ENCODE measurements around the gene NFATC3.
"Not testable (repeated sequence)": the region's sequence is repeated elsewhere in the genome, so short reads cannot be mapped to it uniquely, and the experiment has no call there.

The NFATC3 gene

DNA sequence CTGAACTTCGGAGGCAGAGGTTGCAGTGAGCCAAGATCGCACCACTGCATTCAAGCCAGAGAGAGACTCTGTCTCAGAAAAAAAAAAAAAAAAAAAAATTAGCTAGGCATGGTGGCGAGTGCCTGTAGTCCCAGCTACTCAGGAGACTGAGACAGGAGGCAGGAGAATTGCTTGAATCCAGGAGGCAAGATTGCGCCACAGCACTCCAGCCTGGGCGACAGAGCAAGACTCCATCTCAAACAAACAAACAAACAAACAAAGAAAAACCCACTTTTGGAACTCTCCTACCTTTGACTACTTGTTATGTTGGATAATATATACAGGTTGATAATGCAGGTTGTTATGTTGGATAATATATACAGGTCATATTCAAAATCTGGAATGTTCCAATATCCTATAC is 35.3 kb downstream of the NFATC3 start:
- DNase-seq: not testable (repeated sequence)

DNA sequence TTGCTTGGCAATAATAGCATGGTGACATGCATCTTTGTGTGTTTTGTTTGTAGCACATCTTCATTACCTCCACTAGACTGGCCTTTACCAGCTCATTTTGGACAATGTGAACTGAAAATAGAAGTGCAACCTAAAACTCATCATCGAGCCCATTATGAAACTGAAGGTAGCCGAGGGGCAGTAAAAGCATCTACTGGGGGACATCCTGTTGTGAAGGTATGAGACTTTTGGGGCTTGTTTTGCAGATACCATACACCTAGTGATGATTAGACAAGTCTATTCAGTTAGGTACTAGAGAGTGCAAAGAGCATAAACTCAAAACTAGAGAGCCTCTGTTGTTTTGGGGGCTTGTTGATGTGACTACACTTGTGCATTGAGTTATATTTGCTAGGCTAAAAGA is 41.2 kb downstream of the NFATC3 start:
- no peak for DNase-seq

DNA sequence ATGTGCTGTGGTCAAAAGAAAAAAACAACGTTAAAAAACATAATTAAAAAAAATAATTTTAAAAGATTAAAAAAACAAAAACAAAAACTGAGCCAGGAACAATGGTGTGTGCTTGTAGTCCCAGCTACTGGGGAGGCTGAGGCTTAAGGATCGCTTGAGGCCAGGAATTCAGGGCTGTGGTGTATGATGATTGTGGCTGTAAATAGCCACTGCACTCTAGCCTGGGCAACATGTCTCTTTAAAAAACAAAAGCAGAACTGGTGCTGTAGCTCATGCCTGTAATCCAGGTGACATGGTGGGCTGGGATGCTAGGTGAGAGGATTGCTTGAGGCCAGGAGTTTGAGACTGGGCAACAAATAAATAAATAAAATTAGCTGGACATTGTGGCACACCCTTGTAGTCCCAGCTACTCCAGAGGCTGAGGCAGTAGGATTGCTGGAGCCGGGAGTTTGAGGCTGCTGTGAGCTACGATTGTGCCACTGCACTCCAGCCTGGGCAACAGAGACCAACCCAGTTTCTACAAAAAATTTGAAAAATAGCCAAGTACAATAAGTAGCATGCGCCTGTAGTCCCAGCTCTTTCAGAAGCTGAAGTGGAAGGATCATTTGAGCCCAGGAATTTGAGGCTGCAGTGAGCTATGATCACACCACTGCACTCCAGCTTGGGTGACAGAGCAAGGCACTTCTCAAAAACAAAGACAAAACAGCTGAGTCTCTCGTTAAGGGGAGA is 43.6 kb downstream of the NFATC3 start:
- no peak for DNase-seq

DNA sequence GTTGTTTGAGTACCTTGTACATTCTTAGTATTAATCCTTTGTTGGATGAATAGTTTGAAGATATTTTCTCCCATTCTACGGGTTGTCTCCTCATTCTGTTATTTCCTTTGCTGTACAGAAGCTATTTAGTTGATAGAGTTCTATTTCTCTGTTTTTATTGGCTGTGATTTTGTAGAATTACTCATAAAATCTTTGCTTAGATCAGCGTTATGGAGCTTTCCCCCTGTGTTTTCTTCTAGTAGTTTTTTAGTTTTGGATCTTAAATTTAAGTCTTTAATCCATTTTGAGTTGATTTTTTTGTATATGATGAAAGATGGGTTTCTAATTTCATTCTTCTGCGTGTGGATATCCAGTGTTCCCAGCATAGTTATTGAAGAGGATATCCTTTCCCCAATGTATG is 45.4 kb downstream of the NFATC3 start:
- no peak for DNase-seq

DNA sequence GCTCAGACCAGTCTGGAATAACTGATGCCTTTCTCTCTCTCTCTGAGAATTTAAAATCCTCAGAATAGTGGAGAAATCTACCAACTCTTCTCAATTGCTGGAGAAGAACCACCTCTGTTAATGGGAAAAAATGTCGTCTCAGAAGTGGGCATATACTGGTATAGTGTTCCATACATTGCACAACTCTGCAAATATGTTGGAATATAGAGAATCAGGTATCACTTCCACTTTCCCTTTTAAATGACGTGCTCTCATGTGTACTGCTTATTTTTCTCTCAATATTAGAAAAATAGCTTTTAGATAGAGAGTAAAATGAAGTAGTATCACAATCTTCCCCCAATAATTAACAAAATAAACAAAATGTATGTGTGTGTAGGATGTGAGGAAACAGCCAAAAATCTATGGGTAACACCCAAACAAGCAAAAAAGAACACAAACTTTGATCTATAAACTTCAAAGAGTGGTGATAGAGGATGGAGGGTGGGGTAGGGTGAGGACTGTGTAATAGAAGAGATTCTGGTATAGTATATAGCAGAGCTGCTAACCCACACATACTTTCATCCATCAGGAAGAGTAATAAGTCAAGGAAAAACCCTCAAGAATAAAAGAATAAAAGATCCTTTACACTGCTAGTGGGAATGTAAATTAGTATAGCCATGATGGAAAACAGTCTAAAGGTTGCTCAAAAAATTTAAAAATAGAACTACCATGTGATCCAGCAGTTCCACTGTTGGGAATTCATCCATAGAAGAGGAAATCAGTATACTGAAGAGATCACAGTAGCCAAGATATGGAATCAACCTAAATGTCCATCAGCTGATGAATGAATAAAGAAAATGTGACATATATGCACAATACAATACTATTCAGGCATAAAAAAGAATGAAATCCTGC is 46.9 kb downstream of the NFATC3 start:
- DNase-seq: no peak

DNA sequence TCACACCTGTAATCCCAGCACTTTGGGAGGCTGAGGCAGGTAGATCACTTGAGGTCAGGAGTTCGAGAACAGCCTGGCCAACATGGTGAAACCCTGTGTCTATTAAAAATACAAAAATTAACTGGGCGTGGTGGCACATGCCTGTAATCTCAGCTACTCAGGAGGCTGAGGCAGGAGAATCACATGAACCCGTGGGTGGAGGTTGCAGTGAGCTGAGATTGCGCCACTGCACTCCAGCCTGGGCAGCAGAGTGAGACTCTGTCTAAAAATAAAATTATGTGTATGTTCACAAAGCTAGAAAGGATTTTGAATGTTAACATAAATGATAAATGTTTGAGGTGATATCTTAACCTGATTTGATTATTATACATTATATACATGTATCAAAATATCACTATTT is 47.8 kb downstream of the NFATC3 start:
- DNase-seq: not testable (repeated sequence)

DNA sequence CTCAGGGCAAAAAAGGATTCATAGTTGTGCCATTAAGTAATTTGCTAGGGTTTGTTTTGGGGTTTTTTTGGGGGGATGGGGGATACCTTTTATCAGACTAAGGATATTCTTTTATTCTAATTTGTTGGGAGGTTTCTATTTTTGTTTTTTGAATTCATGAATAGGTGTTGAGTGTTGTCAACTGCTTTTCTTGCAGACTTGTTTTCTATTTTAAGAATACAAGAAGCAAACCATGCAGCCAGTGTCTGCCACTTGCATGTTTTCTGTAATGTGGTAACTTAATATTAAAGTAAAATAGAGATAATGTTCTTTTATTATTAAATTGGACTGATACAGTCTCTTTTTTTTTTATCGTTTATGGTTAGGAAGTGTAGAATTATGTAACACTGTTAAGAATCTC is 49.5 kb downstream of the NFATC3 start:
- DNase-seq: no peak

DNA sequence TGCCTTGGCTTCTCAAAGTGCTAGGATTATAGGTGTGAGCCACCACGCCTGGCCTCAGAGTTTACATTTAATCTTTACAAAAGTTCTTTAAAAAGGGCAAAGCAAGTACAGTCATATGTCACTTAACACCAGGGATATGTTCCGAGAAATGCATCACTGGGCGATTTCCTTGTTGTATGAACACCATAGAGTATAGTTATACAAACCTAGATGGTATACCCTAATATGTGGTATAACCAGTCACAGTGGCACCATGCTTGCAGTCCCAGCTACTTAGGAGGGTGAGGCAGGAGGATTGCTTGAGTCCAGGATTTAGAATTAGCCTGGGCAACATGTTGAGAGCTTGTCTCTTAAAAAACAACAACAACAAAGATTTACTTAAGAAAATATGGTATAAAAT is 51.3 kb downstream of the NFATC3 start:
- DNase-seq: no peak

DNA sequence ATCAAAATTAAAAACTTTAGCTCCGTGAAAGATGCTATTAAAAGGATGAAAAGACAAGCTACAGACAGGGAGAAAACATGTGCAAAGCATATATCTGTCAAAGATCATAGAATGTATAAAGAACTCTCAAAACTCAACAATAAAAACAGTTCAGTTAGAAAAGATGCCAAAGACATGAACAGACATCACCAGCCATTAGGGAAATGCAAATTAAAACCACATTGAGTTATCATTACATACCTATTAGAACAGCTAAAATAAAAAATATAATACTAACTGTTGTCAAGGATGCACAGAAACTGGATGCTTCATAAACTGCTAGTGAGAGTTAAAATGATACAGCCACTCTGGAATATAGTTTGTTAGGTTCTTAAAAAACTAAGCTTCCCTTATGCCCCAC is 58.8 kb downstream of the NFATC3 start:
- DNase-seq: no peak

DNA sequence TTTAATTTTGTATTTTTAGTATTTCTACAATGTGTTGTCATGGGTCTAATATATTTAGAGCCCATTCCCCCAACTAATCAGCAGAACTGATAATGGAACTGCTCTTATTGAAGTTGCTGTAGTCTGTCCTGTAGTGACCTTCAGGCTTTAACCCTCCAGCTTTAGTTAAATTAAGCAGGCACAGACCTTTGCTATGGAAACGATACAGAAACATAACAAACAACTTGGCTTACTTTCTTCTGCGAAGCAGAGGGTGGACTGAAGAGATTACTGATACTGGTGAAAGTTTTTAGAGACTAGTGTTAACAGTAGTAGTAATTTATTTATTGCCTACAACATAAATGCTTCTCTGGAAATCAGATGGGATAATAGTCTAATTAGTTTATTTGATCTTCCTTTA is 61.4 kb downstream of the NFATC3 start:
- no peak for DNase-seq

DNA sequence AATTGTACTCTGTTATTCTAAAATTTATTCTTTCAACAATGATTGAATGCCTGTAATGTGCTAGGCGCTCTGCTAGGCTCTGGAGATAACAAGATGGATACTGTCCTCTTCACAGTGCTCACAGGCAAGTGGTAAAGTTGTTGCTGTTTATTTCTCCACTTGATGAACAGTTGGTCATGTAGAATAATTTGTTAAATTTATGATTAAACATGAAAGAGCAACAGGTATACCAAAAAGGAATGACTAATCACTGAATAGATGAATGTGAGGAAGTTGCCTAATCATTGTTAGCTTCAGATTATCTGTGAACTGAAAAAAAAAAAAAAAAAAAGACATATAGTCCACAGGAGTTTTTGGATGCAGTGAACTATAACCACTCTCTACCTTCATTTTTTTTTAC is 62.3 kb downstream of the NFATC3 start:
- DNase-seq: no peak

DNA sequence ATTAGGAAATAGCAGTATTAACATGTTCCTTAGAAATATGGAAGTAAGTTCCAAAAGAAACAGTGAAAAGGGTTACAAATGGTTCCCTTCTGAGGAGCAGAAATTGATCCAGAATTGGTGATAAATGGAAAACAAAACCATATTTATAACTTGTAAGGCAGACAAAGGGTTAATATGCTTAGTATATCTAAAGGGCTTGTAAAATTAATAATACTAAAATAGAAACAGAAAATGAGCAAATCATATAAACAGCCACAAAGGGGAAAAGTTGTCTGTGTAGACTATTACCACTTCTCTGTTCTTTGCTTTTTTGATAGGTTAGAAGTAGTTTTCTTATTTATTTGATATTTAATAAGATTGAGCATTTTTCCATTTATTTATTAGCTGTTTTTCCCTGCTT is 64.4 kb downstream of the NFATC3 start:
- DNase-seq: no peak

DNA sequence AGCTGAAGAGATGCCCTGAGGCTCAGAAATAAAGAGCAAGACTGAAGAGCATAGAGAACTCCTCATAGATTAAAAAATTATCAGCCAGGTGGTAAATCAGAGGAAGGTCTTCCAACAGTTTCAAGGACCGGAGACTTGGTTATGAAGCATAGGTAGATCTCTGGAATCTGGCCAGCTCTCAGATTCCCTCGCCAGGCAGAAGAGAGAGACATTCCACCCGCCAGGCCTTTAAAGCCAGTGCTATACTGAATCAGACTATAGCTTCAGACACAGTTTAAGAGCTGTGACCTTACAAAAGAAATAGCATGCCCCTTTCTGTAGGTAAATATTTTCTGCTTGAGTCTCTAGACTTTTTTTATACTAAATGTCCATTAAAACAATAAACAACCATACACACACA is 70.3 kb downstream of the NFATC3 start:
- DNase-seq: no peak

DNA sequence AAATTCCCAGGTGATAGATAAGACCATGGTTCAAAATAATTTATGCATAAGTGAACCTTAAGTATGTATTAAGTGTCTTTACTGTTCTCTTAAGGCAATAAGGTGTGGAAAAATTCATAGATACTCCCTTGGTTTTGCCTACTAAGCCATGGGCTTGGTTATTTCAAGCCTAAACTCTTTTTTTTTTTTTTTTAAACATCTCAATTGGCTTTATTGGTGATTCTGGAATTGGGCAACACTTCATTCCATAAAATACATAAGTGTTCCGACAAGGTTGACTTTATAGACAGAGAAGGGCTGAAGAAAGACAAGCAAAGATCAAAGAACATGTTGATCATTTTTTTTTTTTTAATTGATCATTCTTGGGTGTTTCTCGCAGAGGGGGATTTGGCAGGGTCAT is 77.2 kb downstream of the NFATC3 start:
- DNase-seq: no peak

DNA sequence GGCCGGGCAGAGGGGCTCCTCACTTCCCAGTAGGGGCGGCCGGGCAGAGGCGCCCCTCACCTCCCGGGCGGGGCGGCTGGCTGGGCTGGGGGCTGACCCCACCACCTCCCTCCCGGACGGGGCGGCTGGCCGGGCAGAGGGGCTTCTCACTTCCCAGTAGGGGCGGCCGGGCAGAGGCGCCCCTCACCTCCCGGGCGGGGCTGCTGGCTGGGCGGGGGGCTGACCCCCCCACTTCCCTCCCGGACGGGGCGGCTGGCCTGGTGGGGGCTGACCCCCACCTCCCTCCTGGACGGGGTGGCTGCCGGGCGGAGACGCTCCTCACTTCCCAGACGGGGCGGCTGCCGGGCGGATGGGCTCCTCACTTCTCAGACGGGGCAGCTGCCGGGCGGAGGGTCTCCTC is 78.1 kb downstream of the NFATC3 start:
- DNase-seq: not testable (repeated sequence)

DNA sequence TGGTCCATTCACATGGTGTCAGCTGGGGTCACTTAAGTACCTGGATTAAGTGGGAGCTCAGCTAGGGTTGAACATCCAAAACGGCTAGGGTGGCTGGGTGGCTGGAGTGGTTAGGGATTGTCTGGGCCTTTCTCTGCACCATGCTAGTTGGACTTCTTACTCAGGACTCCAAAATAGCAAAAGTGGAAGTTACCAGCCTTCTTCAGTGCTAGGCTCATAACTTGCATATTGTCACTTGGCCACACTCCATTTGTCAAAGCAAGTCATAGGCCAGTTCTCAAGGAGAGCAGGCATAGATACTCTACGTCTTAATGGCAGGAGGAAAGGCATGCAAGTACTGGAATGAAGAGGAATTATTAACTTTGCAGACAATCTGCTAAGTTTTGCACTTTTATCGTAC is 81.1 kb downstream of the NFATC3 start:
- no peak for DNase-seq

DNA sequence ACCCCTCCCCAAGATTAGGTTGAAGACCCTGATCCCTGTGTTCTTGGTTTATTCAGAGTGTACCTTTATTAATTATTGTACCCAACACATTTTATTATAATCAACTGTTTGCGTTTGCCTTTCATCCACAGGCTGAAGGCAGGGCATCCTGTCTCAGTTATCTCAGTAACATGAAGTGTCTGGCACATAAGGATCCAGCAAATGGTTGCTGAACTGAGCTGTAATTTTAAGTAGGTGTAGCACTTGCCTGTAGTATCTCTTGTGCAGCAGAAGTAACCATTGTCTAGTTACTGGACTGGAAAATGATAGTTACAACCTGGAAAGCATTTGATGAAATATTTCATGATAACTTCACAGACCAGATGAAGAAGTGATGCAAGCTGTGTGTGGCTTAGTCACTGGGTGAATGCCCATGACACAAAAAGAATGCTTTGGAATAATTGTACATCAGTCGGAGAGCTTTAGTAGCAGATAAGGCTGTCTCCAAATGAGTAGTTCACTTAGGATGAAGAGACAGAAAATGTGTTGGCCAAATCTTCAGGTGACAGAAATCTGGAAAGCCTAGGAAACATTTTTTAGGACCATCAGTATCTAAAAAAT is 94.1 kb downstream of the NFATC3 start:
- DNase-seq: no peak

DNA sequence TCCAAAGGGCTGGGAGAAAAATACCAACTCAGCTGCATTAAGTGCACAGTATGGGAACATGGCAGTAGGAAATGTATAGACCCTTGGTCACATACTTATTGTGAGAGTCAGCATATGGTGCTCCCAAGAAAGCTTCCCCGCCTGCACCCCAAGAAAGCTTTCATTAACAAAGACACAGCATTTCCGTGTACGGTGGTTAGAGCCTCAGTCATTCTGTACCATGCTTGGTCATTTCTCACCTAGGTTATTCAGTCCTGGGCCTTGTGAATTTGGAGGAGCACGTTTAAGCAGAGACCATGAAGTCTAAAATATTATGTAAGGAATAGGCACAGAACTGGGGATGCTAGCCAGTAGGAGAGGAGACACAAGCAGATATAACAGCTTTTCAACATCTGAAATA is 94.7 kb downstream of the NFATC3 start:
- no peak for DNase-seq

DNA sequence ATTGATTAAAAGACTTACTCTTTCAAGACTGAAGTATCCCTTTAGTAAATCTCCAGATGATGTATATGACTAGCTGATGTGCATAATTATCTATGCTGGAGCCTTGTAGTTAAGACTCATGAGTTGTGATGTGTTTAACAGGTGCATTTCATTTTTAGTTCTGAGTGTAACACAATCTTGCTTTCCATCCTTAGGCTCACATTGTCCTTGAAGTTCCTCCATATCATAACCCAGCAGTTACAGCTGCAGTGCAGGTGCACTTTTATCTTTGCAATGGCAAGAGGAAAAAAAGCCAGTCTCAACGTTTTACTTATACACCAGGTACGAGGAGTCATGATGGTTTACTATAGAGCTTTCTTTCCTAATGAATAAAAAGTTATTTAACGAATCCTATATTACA is 97.9 kb downstream of the NFATC3 start:
- no peak for DNase-seq

DNA sequence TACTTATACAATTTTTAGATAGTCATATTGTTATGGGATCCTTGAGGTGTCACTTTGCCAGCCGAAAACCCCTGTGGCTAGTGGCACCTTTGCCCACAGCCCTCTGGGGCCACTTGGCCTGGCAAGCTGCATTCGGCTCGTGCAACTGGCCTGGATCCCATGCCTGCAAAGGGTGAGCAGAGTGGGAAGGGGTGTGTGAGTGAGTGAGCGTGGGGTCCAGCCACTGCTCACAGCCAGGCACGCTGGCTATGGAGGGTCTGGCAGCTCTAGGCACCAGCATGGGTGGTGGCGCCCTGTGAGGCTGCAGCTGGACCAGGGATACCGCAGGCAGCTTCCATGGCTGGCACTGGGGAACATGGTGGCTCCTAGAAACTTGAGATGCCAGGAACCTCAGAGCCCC is 101.7 kb downstream of the NFATC3 start:
- DNase-seq: no peak

DNA sequence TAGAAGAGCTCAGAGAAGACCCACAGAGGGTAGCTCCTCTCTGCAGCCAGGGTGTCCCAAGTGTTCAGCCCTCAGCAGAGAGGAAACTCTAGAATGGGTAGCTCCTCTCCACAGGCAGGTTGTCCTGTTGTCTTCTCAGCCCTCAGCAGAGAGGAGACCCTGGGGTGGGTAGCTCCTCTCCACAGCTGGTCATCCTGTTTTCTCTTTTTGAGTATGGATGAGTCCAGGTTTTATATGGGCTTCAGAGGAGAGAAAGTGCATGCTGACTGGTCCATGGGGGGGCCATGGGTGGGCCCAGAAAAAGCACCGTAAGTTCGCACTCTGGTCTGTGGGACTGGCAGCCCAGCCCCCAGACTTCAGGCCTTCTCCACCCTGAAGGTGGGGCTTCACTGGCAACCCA is 102.3 kb downstream of the NFATC3 start:
- no peak for DNase-seq

DNA sequence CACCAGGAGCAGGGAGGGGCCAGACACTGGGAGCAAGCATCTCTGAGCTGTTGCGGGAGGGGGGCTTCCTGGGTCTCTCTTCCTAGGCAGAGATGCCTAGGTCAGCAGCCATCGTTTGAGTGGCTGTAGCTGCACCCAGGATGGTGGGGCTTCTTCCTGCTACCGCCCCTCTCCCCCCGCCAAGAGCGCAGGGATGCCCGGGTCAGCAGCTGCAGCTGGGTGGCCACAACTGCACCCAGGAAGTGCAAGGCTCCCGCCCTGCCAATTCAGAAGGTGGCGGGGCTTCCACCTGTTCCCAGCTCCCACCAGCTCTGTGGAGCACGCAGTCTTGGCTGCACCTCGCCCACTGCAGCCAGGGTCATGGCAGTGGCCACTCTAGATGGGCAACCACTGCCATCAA is 103.0 kb downstream of the NFATC3 start:
- DNase-seq: no peak

DNA sequence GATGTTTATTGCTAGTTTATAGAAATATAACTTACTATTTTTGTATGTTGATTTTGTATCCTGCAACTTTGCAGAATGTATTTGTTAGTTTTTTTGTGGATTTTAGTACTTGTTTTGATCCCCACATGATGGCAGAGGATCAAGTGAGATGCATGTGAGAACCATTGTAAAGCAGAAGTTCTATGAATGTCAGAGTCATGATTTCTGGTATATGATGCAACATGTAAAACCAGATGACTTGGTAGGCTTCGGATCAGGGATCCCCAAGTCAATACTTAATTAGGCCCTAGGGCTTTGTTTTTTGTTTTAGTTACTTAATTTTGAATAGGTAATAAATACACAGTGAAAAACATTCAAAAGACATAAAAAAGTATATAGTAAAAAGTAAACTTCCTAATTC is 104.9 kb downstream of the NFATC3 start:
- DNase-seq: no peak

Data from C1 segment of cervical spinal cord (tissue), 14 donors.